IPS-20b (cell line): ENCODE results near the gene PRTN3.

Source experiments
- H3K27ac ChIP-seq: one replicate; pipeline ENCODE4 v1.5.1; 2013; ENCODE audit warnings: low read length
- H3K27me3 ChIP-seq: 2 replicates; pipeline ENCODE4 v1.6.1; 2013; ENCODE audit warnings: mild to moderate bottlenecking, low read length, inconsistent platforms; ENCODE audit not compliant: insufficient read depth
- H3K36me3 ChIP-seq: 2 replicates; pipeline ENCODE4 v1.6.1; 2013; ENCODE audit warnings: low read depth, mild to moderate bottlenecking, inconsistent platforms, low read length, moderate library complexity; ENCODE audit not compliant: insufficient read depth
- H3K4me1 ChIP-seq: 2 replicates; pipeline ENCODE4 v1.6.1; 2013; ENCODE audit warnings: mild to moderate bottlenecking, control low read depth, inconsistent platforms, low read length, moderate library complexity; ENCODE audit not compliant: insufficient read depth
- H3K4me3 ChIP-seq: 2 replicates; pipeline ENCODE4 v1.5.1; 2013; ENCODE audit warnings: mild to moderate bottlenecking, low read length, inconsistent platforms
- H3K9ac ChIP-seq: 2 replicates; pipeline ENCODE4 v1.6.1; 2013; ENCODE audit warnings: low read depth, mild to moderate bottlenecking, inconsistent platforms, low read length, moderate library complexity
- H3K9me3 ChIP-seq: 2 replicates; pipeline ENCODE4 v1.6.1; 2013; ENCODE audit warnings: mild to moderate bottlenecking, low read depth, low read length, inconsistent platforms; ENCODE audit not compliant: insufficient read depth

Gene PRTN3

DNA sequence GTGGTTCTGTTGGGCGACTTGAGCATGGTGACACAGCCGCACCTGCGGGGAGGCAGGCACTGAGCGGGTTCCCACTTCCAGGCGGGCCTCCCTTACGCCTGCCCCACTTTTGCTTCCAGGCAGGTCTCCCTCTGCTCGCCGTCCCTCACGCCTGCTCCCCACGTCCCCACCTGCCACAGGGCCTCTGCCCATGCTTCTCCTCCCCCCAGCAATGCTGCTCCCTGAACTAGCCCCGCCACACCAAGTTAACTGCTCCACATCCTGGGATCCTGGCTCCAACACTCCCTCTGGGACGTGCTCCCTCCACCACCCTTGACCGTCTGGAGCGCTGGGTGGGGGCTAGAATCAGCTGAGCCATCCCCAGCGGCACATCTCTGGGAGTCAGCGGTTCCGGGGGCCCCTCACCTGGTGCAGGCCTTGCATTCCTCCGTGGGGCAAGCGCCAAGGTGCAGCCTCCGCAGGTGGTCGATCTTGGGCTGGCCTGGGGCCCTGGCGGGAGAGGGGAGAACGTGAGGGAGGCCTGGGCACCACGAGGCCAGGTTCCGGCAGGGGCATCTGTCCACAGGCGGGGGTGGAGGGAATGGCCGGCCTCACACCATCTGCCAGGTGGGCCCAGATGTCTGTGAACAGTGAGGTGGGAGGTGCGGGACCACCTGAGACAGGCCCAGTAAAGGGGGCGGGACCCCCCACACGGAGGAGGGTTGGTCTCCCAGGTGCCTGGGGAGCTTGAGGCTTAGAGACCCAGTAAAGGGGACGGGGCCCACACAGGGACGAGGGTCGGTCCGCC lies 27.9 kb downstream of the PRTN3 start:
- no peaks in the 10 kb centered on the region for H3K9me3 ChIP-seq
- H3K4me1 ChIP-seq = peaks cover 4% of the 10 kb centered on the region
- H3K4me3 ChIP-seq = no peak overlapping the region
- no peaks in the 10 kb centered on the region; the same call in 1 of the 2 replicates for H3K27me3 ChIP-seq
- no peak overlapping the region for H3K27ac ChIP-seq
- no peak overlapping the region for H3K9ac ChIP-seq
- peaks cover 10% of the 10 kb centered on the region; the same call in 1 of the 2 replicates for H3K36me3 ChIP-seq

- Histone ChIP-seq H3K27me3 (no peaks in the 10 kb centered on the region), H3K9ac (no peak overlapping the region), H3K9me3 (no peaks in the 10 kb centered on the region), H3K36me3 (peaks cover 10% of the 10 kb centered on the region; the same call in 1 of the 2 replicates), H3K4me3 (no peak overlapping the region), H3K4me1 (peaks cover 4% of the 10 kb centered on the region), H3K27ac (no peak overlapping the region)
Measured at GRCh38 chr19:869245-870177, 28.7 kb downstream of the PRTN3 start.

DNA sequence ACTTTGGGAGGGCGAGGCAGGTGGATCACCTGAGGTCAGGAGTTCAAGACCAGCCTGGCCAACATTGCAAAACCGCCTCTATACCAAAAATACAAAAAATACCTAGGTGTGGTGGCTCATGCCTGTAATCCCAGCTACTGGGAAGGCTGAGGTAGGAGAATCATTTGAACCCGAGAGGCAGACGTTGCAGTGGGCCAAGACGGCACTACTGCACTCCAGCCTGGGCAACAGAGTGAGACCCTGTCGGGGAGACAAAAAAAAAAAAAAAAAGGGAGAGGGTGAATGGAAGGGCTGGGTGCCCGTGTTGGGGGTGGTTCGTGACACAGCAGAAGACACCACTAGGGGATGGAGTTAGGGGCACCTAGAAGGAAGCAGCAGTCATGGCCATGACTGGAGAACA lies 29.5 kb downstream of the PRTN3 start:
- Histone ChIP-seq H3K27me3 (no peaks in the 10 kb centered on the region), H3K4me3 (no peak overlapping the region), H3K36me3 (peaks cover 10% of the 10 kb centered on the region; the same call in 1 of the 2 replicates), H3K9me3 (no peaks in the 10 kb centered on the region), H3K27ac (no peak overlapping the region), H3K4me1 (peaks cover 4% of the 10 kb centered on the region), H3K9ac (no peak overlapping the region)

GRCh38 chr19:870963-871401 lies 30.2 kb downstream of the PRTN3 start:
- Histone ChIP-seq H3K27ac (no peak overlapping the region), H3K36me3 (peaks cover 12% of the 10 kb centered on the region)

GRCh38 chr19:871446-872265 lies 30.9 kb downstream of the PRTN3 start:
- Histone ChIP-seq H3K9ac (no peak overlapping the region), H3K36me3 (peaks cover 18% of the 10 kb centered on the region), H3K27ac (no peak overlapping the region), H3K27me3 (no peaks in the 10 kb centered on the region), H3K4me3 (no peak overlapping the region), H3K4me1 (peaks cover 4% of the 10 kb centered on the region), H3K9me3 (no peaks in the 10 kb centered on the region)

More at GRCh38 chr19:870963-871401, 30.2 kb downstream of the PRTN3 start:
- no peak overlapping the region for H3K9ac ChIP-seq
- H3K27me3 ChIP-seq = no peaks in the 10 kb centered on the region
- H3K9me3 ChIP-seq = no peaks in the 10 kb centered on the region
- peaks cover 4% of the 10 kb centered on the region for H3K4me1 ChIP-seq
- H3K4me3 ChIP-seq = no peak overlapping the region

DNA sequence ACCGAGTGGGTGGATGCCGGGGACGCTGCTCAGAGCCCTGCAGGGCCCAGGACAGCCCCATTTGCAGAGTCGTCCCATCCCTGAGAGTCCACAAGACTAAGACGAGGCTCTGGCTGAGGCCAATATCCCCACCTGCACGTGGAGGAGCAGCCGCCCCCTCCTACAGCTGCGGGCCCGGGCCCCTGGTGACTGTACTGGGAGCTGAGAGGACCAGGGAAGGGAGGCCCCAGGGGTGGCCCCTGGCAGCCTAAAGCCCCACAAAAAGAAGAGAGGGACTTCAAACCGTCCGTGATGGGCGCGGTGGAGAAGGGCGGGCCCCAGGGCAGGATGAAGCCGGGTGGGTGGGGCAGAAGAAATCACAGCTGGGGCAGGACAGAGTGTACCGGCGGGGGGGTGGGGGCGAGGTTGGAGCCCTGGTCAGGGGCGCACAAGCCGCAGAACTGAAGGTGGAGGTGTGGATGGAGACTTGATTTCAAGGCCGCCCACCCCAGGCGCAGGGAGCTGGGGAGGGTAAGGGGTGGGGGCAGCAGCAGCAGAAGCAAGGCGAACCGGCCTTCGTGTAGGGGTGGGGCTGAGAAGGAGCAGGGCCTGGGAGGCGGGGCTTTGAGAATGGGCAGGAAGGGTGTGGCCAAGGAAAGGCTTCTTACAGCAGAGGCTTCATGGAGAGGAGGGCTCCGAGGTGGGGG lies 31.6 kb downstream of the PRTN3 start:
- no peak overlapping the region for H3K9ac ChIP-seq
- H3K27ac ChIP-seq = no peak overlapping the region

GRCh38 chr19:873084-873483 lies 32.3 kb downstream of the PRTN3 start:
- no peak overlapping the region for H3K4me3 ChIP-seq
- H3K4me1 ChIP-seq = no peaks in the 10 kb centered on the region
- no peak overlapping the region for H3K27ac ChIP-seq
- no peak overlapping the region for H3K9ac ChIP-seq
- peaks cover 13% of the 10 kb centered on the region for H3K36me3 ChIP-seq
- no peaks in the 10 kb centered on the region for H3K27me3 ChIP-seq
- no peaks in the 10 kb centered on the region for H3K9me3 ChIP-seq

More for the DNA sequence above, 31.6 kb downstream of the PRTN3 start:
- Histone ChIP-seq H3K4me1 (peaks cover 2% of the 10 kb centered on the region), H3K9me3 (no peaks in the 10 kb centered on the region), H3K27me3 (no peaks in the 10 kb centered on the region), H3K4me3 (no peak overlapping the region), H3K36me3 (peaks cover 17% of the 10 kb centered on the region)

GRCh38 chr19:873561-874041 lies 32.8 kb downstream of the PRTN3 start:
- Histone ChIP-seq H3K9ac (no peak overlapping the region), H3K27me3 (no peaks in the 10 kb centered on the region), H3K36me3 (peaks cover 13% of the 10 kb centered on the region), H3K4me1 (no peaks in the 10 kb centered on the region), H3K4me3 (no peak overlapping the region), H3K9me3 (no peaks in the 10 kb centered on the region), H3K27ac (no peak overlapping the region)

DNA sequence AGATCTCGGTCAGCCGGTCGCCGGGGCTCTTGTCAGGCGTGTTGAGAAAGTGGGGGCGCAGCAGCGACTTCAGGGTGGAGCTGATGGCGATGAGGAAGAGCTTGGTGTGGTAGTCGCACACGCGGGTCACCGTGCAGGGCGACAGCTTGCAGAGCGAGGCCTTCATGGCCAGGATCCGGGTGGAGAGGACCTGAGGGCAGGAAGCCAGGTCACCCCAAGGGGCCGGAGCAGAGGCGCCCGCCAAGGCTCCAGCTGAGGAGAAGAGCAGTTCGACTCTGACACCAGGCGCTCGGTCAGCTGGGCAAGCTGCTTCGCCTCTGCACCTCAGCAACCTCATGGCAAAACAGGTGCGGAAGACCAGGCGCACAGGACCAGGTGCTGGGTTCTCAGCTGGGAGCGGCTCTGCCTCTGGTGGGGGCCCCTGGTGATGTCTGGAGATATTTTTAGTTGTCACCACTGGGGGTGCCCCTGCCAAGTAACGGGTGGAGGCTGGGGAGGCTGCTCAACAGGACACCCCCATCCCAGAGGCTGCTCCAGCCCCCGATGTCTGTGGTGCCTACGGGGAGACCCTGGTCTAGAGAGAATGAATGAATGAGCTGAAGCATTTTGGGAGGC lies 34.6 kb downstream of the PRTN3 start:
- Histone ChIP-seq H3K4me1 (no peaks in the 10 kb centered on the region), H3K36me3 (peaks cover 8% of the 10 kb centered on the region), H3K27me3 (no peaks in the 10 kb centered on the region), H3K27ac (no peak overlapping the region), H3K9ac (no peak overlapping the region), H3K4me3 (no peak overlapping the region), H3K9me3 (no peaks in the 10 kb centered on the region)

DNA sequence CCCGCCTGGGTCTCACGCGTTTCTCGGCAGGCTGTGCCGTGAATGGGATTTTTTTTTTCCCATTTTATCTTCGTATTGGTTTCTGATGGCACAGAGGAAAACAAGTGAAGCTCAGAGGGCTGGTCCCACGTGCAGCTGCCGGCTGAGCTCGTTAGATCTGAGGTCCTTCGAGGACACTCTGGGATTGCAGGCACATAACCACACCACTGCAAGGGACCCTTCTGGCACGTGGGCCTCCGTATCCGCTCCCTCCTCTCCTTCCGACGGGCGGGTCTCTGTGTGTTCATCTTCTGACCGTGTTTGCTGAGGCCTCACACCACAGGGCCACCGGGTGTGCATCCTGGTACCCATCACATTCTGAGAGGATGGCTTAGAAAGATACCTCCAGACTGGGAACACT lies 35.3 kb downstream of the PRTN3 start:
- no peaks in the 10 kb centered on the region for H3K4me1 ChIP-seq
- H3K27me3 ChIP-seq = no peaks in the 10 kb centered on the region
- H3K9me3 ChIP-seq = no peaks in the 10 kb centered on the region
- H3K4me3 ChIP-seq = no peak overlapping the region
- no peak overlapping the region for H3K9ac ChIP-seq
- peaks cover 11% of the 10 kb centered on the region for H3K36me3 ChIP-seq
- no peak overlapping the region for H3K27ac ChIP-seq
